WTC11 (cell line): ENCODE results near the gene MCRS1. TPM values are rescaled to one million over a fixed set of nuclear protein-coding genes. Genes with fewer than 3 reads are reported as not detected.

ENCODE experiments used
- ATAC-seq: fragments of 200-7000 bp; cut with Tn5 transposase; 2 replicates; pipeline ENCODE4 v1.10.0; 2021; ENCODE audit warnings: mild to moderate bottlenecking, moderate library complexity
- CTCF ChIA-PET: fragments of 300-600 bp; sonication (Branson Sonifier 250); formaldehyde crosslinking; loops from one replicate; lab custom pipeline; 2021; ENCODE audit warnings: antibody characterized with exemption; lab: Charles Lee
- POLR2A ChIA-PET: fragments of 350-600 bp; sonication (Branson Sonifier 250); formaldehyde crosslinking; loops from one replicate; lab custom pipeline; 2021; ENCODE audit warnings: antibody characterized with exemption; lab: Charles Lee
- DNase-seq: peaks from one replicate; pipeline ENCODE4 v3.0.0; 2021; ENCODE audit warnings: low spot score
- H3K27ac Mint-ChIP-seq: 2 replicates; pipeline ENCODE4 v1.8.0; 2021; ENCODE audit warnings: mixed read lengths
- H3K27me3 Mint-ChIP-seq: 2 replicates; pipeline ENCODE4 v1.8.0; 2021; ENCODE audit warnings: low read depth, mild to moderate bottlenecking, moderate library complexity, mixed read lengths
- H3K36me3 Mint-ChIP-seq: 2 replicates; pipeline ENCODE4 v1.8.0; 2021; ENCODE audit warnings: mixed read lengths
- H3K4me1 Mint-ChIP-seq: 2 replicates; pipeline ENCODE4 v1.8.0; 2022; ENCODE audit warnings: mixed read lengths
- H3K4me3 Mint-ChIP-seq: 2 replicates; pipeline ENCODE4 v1.8.0; 2021; ENCODE audit warnings: mild to moderate bottlenecking, moderate library complexity, mixed read lengths
- H3K9me3 Mint-ChIP-seq: 2 replicates; pipeline ENCODE4 v1.8.0; 2021; ENCODE audit warnings: mixed read lengths
- ATF3 ChIP-seq: sonication (generic); formaldehyde crosslinking; conservative IDR thresholded peaks from 2 replicates; pipeline ENCODE4 v1.8.1; 2022; ENCODE audit warnings: mild to moderate bottlenecking, missing genetic modification reagents
- CBFB ChIP-seq: sonication (generic); formaldehyde crosslinking; IDR thresholded peaks from 2 replicates; pipeline ENCODE4 v1.8.1; 2022; ENCODE audit warnings: mild to moderate bottlenecking, low read depth, missing genetic modification reagents
- FOXJ3 ChIP-seq: sonication (generic); formaldehyde crosslinking; IDR thresholded peaks from 2 replicates; pipeline ENCODE4 v1.9.0; 2021; ENCODE audit warnings: missing genetic modification reagents, mild to moderate bottlenecking, borderline replicate concordance
- FOXP1 ChIP-seq: sonication (generic); formaldehyde crosslinking; IDR thresholded peaks from 2 replicates; pipeline ENCODE4 v1.8.0; 2022; ENCODE audit warnings: missing genetic modification reagents, mild to moderate bottlenecking, moderate library complexity, borderline replicate concordance
- NFE2L1 ChIP-seq: sonication (generic); formaldehyde crosslinking; IDR thresholded peaks from 2 replicates; pipeline ENCODE4 v1.8.1; 2023; ENCODE audit warnings: missing genetic modification reagents
- NFYB ChIP-seq: sonication (generic); formaldehyde crosslinking; conservative IDR thresholded peaks from 2 replicates; pipeline ENCODE4 v1.8.0; 2022; ENCODE audit warnings: low read depth, missing genetic modification reagents
- OVOL2 ChIP-seq: fragments of 250-450 bp; sonication (Bioruptor Pico); IDR thresholded peaks from 2 replicates; pipeline ENCODE4 v1.9.0; 2021; ENCODE audit warnings: mild to moderate bottlenecking, borderline replicate concordance
- RELA ChIP-seq: sonication (generic); formaldehyde crosslinking; IDR thresholded peaks from 2 replicates; pipeline ENCODE4 v1.8.1; 2022; ENCODE audit warnings: missing genetic modification reagents, mild to moderate bottlenecking, borderline replicate concordance
- SMAD4 ChIP-seq: sonication (generic); formaldehyde crosslinking; IDR thresholded peaks from 2 replicates; pipeline ENCODE4 v1.8.0; 2022; ENCODE audit warnings: mild to moderate bottlenecking, missing genetic modification reagents
- SOX15 ChIP-seq: fragments of 250-450 bp; sonication (Bioruptor Pico); IDR thresholded peaks from 2 replicates; pipeline ENCODE4 v1.9.0; 2021; ENCODE audit warnings: mild to moderate bottlenecking
- TEAD1 ChIP-seq: sonication (generic); formaldehyde crosslinking; IDR thresholded peaks from 2 replicates; pipeline ENCODE4 v1.8.0; 2022; ENCODE audit warnings: mild to moderate bottlenecking, missing genetic modification reagents
- ZBTB43 ChIP-seq: sonication (generic); formaldehyde crosslinking; IDR thresholded peaks from 2 replicates; pipeline ENCODE4 v1.8.1; 2023; ENCODE audit warnings: mild to moderate bottlenecking, missing genetic modification reagents
- ZNF219 ChIP-seq: sonication (generic); formaldehyde crosslinking; IDR thresholded peaks from 2 replicates; pipeline ENCODE4 v1.8.0; 2023; ENCODE audit warnings: missing genetic modification reagents, mild to moderate bottlenecking, borderline replicate concordance
- ZNF396 ChIP-seq: fragments of 250-450 bp; sonication (Bioruptor Pico); IDR thresholded peaks from 2 replicates; pipeline ENCODE4 v1.8.0; 2021; ENCODE audit warnings: mild to moderate bottlenecking, moderate library complexity, borderline replicate concordance
- ZNF512 ChIP-seq: sonication (generic); formaldehyde crosslinking; IDR thresholded peaks from 2 replicates; pipeline ENCODE4 v1.8.1; 2022; ENCODE audit warnings: missing genetic modification reagents, borderline replicate concordance
- total RNA-seq: library from RNA; stranded (reverse); gene quantifications from 3 replicates; pipeline ENCODE4 v1.2.3, GENCODE V29; 2021
- TF ChIP-seq, protein P1 (sequence below): sonication (generic); formaldehyde crosslinking; IDR thresholded peaks from 2 replicates; pipeline ENCODE4 v1.8.1; 2023; ENCODE audit warnings: mild to moderate bottlenecking, missing genetic modification reagents, moderate library complexity
- TF ChIP-seq, protein P2 (sequence below): sonication (generic); formaldehyde crosslinking; IDR thresholded peaks from 2 replicates; pipeline ENCODE4 v1.8.1; 2023; ENCODE audit warnings: mild to moderate bottlenecking, missing genetic modification reagents, moderate library complexity
- TF ChIP-seq, protein P3 (sequence below): sonication (generic); formaldehyde crosslinking; IDR thresholded peaks from 2 replicates; pipeline ENCODE4 v1.8.0; 2022; ENCODE audit warnings: mild to moderate bottlenecking, missing genetic modification reagents

The MCRS1 gene
- total RNA-seq, 1 experiment from 2014 or later = 105 TPM

- Mint-ChIP-seq H3K9me3 (no peaks in the 10 kb centered on the region), H3K4me1 (peaks cover 12% of the 10 kb centered on the region), H3K36me3 (peaks cover 41% of the 10 kb centered on the region), H3K4me3 (no peak overlapping the region), H3K27me3 (no peaks in the 10 kb centered on the region), H3K27ac (no peak overlapping the region)
- POLR2A ChIA-PET = no interaction called here
- DNase-seq (no peak), ATAC-seq (no peak)
- CTCF ChIA-PET = interaction anchor here (1.7 to 2.3 kb wide), 2 partner anchors 10 to 16 kb away, joined by 6 to 8 read pairs; no protein-coding TSS in a partner anchor
- TF ChIP-seq ZBTB43 (CRISPR knock-in tag) = no peak
- TF ChIP-seq ZNF512 (CRISPR knock-in tag) = no peak
- TF ChIP-seq, protein P1, sequence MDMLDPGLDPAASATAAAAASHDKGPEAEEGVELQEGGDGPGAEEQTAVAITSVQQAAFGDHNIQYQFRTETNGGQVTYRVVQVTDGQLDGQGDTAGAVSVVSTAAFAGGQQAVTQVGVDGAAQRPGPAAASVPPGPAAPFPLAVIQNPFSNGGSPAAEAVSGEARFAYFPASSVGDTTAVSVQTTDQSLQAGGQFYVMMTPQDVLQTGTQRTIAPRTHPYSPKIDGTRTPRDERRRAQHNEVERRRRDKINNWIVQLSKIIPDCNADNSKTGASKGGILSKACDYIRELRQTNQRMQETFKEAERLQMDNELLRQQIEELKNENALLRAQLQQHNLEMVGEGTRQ (CRISPR knock-in tag) = no peak
- TF ChIP-seq, protein P2, sequence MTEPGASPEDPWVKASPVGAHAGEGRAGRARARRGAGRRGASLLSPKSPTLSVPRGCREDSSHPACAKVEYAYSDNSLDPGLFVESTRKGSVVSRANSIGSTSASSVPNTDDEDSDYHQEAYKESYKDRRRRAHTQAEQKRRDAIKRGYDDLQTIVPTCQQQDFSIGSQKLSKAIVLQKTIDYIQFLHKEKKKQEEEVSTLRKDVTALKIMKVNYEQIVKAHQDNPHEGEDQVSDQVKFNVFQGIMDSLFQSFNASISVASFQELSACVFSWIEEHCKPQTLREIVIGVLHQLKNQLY (CRISPR knock-in tag) = no peak
- no peak for TF ChIP-seq FOXJ3 (CRISPR knock-in tag)
- no peak for TF ChIP-seq FOXP1 (CRISPR knock-in tag)
These were observed 3.8 kb downstream of the MCRS1 start for GRCh38 chr12:49563951-49564685.

DNA sequence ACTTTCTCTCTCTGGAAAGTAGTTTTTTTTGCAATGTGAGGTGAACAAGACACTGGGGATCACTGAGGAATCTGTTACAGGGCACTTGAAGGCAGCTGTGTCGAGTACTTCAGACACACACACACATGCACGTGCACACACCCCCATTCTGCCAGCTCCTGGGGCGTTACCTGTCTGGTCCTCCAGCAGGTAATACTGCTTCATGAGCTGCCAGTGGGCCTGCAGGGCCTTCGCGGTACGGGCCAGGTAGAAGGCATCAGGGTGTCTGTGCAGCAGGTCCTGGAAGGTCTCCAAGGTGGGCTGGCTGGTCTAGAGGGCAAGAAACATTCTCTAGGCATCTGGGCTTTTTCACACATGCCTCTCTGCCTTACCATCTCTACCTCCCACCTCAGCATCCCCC lies 5.1 kb downstream of the MCRS1 start:
- Mint-ChIP-seq H3K27me3 (no peaks in the 10 kb centered on the region), H3K27ac (no peak overlapping the region), H3K36me3 (peaks cover 50% of the 10 kb centered on the region), H3K9me3 (no peaks in the 10 kb centered on the region), H3K4me3 (no peak overlapping the region), H3K4me1 (peaks cover 6% of the 10 kb centered on the region)
- ChIA-PET POLR2A (no interaction called here), CTCF (interaction anchor here (0.9 to 1.7 kb wide), 2 partner anchors 9 to 17 kb away, joined by 4 to 8 read pairs; no protein-coding TSS in a partner anchor)
- DNase-seq = no peak
- ATAC-seq = no peak
- TF ChIP-seq SMAD4 (CRISPR knock-in tag) (no peak), ZBTB43 (CRISPR knock-in tag) (no peak), NFYB (CRISPR knock-in tag) (no peak), RELA (CRISPR knock-in tag) (no peak), ZNF219 (CRISPR knock-in tag) (no peak), NFE2L1 (CRISPR knock-in tag) (no peak), ATF3 (no peak), CBFB (CRISPR knock-in tag) (no peak), OVOL2 (CRISPR knock-in tag) (no peak), SOX15 (CRISPR knock-in tag) (no peak), TEAD1 (CRISPR knock-in tag) (no peak), ZNF396 (no peak)
- TF ChIP-seq, protein P3, sequence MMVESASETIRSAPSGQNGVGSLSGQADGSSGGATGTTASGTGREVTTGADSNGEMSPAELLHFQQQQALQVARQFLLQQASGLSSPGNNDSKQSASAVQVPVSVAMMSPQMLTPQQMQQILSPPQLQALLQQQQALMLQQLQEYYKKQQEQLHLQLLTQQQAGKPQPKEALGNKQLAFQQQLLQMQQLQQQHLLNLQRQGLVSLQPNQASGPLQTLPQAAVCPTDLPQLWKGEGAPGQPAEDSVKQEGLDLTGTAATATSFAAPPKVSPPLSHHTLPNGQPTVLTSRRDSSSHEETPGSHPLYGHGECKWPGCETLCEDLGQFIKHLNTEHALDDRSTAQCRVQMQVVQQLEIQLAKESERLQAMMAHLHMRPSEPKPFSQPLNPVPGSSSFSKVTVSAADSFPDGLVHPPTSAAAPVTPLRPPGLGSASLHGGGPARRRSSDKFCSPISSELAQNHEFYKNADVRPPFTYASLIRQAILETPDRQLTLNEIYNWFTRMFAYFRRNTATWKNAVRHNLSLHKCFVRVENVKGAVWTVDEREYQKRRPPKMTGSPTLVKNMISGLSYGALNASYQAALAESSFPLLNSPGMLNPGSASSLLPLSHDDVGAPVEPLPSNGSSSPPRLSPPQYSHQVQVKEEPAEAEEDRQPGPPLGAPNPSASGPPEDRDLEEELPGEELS (CRISPR knock-in tag) = no peak
- TF ChIP-seq, protein P1 (CRISPR knock-in tag) = no peak
